GM12875 (cell line): Measurements from ENCODE around the gene TBC1D12.

Experiments used
- H3K4me3 ChIP-seq: one replicate; pipeline ENCODE4 v1.5.1; 2011; ENCODE audit warnings: low read depth, low read length, control low read depth
- CTCF ChIP-seq: IDR thresholded peaks from 2 replicates; pipeline ENCODE4 v1.5.1; 2011; ENCODE audit warnings: low read depth, mild to moderate bottlenecking, control low read depth, inconsistent platforms, low read length, moderate library complexity, borderline replicate concordance; ENCODE audit not compliant: insufficient read depth

Gene TBC1D12

DNA sequence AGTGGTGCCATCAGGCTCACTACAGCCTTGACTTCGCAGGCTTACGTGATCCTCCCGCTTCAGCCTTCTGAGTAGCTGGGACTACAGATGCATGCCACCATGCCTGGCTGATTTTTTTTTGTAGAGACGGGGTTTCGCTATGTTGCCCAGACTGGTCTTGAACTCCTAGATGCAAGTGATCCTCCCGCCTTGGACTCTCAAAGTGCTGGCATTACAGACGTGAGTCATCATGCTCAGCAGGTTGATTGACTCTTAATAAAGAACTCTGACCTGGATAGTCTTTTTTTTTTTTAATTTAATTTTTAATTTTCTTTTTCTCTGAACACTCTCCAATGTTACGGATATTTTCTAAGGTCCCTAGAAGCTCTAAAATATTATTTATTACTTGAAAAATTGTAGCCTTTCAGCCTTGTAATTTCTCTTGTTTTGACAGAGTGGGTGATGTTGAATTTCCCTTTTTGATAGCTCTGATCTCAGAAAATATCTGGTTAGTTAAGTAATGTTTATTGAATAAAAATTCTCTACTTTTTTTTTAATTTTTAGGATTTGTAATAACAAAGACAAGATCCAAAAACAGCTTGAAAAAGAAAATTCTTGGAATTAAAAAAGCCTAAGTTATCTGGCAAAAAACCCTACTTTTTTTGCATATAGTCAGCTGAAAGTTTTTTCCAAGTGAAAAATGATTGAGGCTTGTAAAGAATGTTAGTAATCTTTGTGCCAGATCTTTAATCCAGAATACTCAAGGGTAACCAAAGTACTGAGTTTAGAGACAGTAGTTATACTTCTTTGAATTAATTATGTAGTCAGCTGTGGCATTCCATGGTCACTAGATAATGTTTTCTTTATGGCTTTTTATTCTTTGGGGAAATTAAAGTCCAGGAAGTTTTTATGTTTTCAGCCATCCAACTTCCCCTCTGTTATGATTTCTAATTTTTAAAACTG, 26.7 kb downstream of the TBC1D12 start:
- no peak overlapping the region for H3K4me3 ChIP-seq
- TF ChIP-seq CTCF: no peak

DNA sequence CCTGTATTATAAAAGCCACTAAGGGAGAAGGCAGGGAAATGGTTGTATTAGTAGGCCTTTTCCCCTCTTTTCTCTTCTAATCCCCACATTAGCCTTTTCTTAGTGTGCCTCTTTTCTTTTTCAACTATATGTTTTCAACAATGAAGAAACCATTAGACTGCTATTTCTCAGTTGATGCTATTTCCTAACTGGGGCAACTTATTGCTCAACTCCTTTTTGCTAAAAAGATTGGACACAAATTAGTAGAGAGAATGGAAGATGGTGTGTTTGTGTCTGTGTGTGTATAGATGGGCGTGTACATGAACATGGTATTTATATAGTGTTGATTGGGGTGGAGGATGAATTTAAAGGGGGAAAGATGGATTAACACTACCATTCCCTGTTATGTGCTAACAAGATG, 28.4 kb downstream of the TBC1D12 start:
- H3K4me3 ChIP-seq: no peak overlapping the region
- TF ChIP-seq CTCF: no peak

DNA sequence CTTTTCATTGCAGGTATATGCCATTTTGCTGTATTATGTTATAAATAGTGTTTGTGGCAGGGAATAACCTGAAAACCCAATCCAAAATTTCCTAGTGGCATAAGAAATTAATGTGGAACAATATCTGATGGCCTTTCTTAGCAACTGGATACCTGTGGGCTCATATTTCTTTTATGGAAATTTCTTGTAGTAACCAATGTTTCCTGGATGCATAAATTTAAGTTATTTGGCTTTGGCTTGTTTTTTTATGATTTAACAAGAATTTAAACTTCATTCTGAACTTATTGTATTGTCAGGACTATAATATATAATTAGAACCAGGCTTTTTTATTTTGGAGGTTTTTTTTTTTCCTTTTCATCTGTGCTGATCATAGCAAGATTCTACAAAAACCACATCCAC, 30.1 kb downstream of the TBC1D12 start:
- no peak for TF ChIP-seq CTCF
- no peak overlapping the region for H3K4me3 ChIP-seq

DNA sequence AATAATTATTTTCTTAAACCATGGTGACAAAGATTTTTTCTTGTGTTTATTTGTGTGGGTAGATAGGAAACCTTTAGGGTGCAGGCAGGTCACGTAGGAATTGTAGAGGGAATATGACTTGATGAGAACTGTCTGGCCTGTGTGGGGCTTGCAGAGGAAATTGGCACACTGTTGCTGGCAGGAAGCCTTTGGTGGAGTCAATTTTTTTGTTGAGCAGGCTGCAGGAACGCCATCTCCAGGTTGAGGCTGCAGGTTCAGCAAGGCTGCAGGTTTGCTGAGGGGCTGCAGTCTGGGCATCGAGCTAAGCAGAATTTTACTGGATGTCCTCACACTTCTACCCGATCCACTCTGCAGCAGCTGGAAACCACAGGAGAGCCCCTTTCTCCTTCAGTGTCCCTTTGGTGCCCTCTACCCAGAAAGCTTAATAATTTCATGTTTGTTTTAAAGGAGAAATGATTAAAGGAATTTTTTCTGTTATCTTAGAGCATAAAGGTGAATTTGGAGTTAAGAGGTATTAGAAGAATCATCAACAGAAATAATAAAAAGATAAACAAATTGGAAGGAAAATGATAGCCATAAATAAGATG, 37.0 kb downstream of the TBC1D12 start:
- TF ChIP-seq CTCF: no peak
- H3K4me3 ChIP-seq: no peak overlapping the region

DNA sequence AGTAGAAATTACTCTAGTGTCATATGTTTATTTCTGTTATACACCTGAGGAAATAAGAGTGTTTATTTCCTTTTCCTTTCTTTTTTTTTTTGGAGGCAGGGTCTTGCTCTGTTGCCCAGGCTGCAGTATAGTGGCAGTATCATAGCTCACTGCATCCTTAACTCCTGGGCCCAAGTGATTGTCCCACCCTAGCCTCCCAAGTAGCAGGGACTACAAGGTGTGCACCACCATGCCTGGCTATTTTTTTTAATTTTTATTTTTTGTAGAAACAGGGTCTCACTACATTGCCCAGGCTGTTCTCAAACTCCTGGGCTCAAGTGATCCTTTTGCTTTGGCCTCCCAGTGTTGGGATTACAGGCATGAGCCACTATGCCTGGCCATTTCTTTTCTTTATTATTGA, 37.8 kb downstream of the TBC1D12 start:
- H3K4me3 ChIP-seq: no peak overlapping the region
- TF ChIP-seq CTCF: no peak

- TF ChIP-seq CTCF: no peak
- H3K4me3 ChIP-seq: no peak overlapping the region
Observed at GRCh38 chr10:94443047-94443446, 40.7 kb downstream of the TBC1D12 start.

DNA sequence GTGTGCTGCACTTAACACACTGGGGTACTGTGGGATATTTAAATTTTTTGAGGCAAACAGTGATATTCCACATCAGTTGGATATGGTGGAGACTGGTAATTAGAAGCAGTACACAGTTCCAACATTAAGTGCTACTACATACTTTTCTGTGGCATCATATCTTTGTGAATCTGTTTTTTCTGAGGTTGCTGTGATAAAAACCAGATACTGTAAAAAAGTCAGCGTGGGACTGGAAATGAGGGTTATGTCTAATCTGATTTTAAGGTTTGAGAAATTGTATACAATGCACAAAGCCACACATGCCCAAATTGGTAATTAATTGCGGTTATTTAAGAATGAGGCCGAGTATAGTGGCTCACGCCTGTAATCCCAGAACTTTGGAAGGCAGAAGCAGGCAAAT, 41.2 kb downstream of the TBC1D12 start:
- no peak for TF ChIP-seq CTCF
- no peak overlapping the region for H3K4me3 ChIP-seq
